Measurements from ENCODE around the gene ADGRG3.

DNA sequence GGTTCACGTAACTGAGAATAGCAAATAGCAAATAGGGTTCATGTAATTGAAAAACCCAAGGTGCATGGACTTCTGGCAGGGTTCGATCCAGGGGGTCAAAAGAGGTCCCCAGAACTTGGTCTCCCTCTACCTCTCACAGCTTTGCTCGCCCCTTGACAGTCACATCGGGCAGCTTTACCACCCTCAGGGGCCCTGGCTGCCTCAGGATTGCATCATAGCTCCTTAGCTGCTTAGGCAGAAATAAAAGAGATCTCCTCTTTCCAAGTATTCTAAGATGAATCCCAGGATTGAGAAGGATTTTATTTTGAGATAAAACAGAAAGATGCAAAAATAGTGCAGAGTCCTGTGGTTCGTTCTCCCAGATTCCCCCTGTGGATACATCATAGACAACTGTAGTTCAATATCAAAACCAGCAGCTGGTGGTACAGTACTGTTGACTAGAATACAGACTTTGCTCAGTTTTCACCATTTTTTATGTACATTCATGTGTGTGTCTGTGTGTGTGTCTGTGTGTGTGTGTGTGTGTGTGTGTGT lies 12.8 kb downstream of the ADGRG3 start:
- TF ChIP-seq LEF1 (IDR thresholded peaks at IDR 0.05; ENCODE audit: borderline replicate concordance) (no peak), ZNF384 (IDR thresholded peaks at IDR 0.05) (no peak), TARDBP (IDR thresholded peaks at IDR 0.05) (no peak), SP1 (IDR thresholded peaks at IDR 0.05) (no peak), NFRKB (IDR thresholded peaks at IDR 0.05) (no peak), FOXA1 (IDR thresholded peaks at IDR 0.05) (no peak), FOXM1 (IDR thresholded peaks at IDR 0.05; ENCODE audit: borderline replicate concordance) (no peak), SUZ12 (IDR thresholded peaks at IDR 0.05) (no peak), ELF4 (IDR thresholded peaks at IDR 0.05) (no peak)
- TF ChIP-seq, protein P1, sequence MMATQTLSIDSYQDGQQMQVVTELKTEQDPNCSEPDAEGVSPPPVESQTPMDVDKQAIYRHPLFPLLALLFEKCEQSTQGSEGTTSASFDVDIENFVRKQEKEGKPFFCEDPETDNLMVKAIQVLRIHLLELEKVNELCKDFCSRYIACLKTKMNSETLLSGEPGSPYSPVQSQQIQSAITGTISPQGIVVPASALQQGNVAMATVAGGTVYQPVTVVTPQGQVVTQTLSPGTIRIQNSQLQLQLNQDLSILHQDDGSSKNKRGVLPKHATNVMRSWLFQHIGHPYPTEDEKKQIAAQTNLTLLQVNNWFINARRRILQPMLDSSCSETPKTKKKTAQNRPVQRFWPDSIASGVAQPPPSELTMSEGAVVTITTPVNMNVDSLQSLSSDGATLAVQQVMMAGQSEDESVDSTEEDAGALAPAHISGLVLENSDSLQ (IDR thresholded peaks at IDR 0.05) = no peak
